ENCODE data around the gene SLC25A34.

Gene SLC25A34

GRCh38 chr1:15753776-15754175, 17.7 kb downstream of the SLC25A34 start:
- TF ChIP-seq, protein P1, sequence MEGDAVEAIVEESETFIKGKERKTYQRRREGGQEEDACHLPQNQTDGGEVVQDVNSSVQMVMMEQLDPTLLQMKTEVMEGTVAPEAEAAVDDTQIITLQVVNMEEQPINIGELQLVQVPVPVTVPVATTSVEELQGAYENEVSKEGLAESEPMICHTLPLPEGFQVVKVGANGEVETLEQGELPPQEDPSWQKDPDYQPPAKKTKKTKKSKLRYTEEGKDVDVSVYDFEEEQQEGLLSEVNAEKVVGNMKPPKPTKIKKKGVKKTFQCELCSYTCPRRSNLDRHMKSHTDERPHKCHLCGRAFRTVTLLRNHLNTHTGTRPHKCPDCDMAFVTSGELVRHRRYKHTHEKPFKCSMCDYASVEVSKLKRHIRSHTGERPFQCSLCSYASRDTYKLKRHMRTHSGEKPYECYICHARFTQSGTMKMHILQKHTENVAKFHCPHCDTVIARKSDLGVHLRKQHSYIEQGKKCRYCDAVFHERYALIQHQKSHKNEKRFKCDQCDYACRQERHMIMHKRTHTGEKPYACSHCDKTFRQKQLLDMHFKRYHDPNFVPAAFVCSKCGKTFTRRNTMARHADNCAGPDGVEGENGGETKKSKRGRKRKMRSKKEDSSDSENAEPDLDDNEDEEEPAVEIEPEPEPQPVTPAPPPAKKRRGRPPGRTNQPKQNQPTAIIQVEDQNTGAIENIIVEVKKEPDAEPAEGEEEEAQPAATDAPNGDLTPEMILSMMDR (IDR thresholded peaks at IDR 0.05), result no peak

GRCh38 chr1:15755021-15755645, 19.1 kb downstream of the SLC25A34 start:
- TF ChIP-seq, protein P1 (IDR thresholded peaks at IDR 0.05), result no peak

GRCh38 chr1:15755646-15756040, 19.6 kb downstream of the SLC25A34 start:
- TF ChIP-seq, protein P1 (IDR thresholded peaks at IDR 0.05), result no peak

- TF ChIP-seq, protein P1 (IDR thresholded peaks at IDR 0.05), result no peak
Measured at GRCh38 chr1:15756143-15757015, 20.3 kb downstream of the SLC25A34 start.

DNA sequence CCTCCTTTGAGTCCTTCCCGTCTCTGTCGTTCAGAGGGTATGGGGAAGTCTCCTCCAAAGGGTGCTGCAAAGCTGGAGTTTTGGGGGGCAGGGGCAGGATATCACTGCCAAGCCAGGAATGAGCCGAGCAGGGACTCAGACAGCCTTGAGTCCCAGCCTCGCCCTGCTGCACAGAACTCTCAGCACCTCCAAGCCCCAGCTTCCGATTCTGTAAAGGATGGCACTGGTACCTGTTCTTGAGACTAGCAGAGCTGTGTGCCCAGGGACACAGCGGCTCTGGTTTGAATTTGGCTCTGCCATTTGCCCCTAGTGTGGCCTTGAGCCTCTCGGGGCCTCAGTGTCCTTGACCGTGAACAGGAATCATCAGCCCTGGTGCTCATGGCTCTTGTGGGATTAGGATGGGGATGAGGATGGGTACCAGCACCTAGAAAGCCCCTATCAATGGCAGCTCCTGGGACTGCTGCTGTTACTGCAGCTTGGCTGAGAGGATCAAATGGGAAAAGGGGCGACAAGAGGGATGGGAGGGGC, 21.0 kb downstream of the SLC25A34 start:
- TF ChIP-seq, protein P1 (IDR thresholded peaks at IDR 0.05), result no peak

GRCh38 chr1:15757575-15758342, 21.7 kb downstream of the SLC25A34 start:
- TF ChIP-seq, protein P1 (IDR thresholded peaks at IDR 0.05), result no peak

GRCh38 chr1:15758343-15758931, 22.4 kb downstream of the SLC25A34 start, which contains the start of gene FBLIM1:
FBLIM1 (plus strand) TSS chr1:15758795; CDS start chr1:15764984, 6,189 bp downstream.
- TF ChIP-seq, protein P1 (IDR thresholded peaks at IDR 0.05), result no peak
